ENCODE measurements around the gene CACNA1H. TPM values are rescaled to one million over a fixed set of nuclear protein-coding genes. Genes with fewer than 3 reads are reported as not detected.

The CACNA1H gene
- total RNA-seq, 1 donor from 2014 or later, result 4.2 TPM

- ATAC-seq, result no peak
- no peak for DNase-seq (ENCODE audit: low spot score)
Observed at GRCh38 chr16:1171001-1171400, 18.1 kb downstream of the CACNA1H start.

DNA sequence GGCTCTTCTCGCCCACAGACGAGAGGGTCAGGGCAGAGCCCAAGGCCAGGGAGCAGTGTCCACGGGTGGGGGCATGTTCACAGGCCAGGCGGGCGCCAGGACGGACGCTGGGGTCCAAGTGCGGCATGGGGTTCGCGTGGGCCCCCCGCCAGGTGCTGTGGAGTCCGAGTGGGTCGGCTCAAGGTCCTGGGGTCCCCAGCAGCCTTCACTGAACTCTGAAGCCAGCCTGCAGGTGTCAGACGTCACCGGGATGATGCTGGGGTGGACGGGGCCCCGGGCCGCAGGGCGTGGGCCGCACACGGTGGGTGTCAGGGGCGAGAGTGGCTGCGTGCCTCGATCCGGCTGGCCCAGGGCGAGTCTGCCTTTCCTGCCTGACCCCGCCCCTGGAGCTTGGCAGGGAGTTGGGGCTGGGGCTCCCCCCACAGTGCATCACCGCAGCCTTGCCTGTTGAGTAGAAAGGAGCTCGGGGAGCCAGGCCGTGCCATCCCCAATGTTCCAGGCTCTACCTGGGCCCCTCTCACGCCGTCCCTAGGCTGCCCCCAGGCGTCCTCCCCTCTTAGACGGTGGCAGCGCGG is 19.0 kb downstream of the CACNA1H start:
- ATAC-seq, result no peak
- no peak for DNase-seq (ENCODE audit: low spot score)

DNA sequence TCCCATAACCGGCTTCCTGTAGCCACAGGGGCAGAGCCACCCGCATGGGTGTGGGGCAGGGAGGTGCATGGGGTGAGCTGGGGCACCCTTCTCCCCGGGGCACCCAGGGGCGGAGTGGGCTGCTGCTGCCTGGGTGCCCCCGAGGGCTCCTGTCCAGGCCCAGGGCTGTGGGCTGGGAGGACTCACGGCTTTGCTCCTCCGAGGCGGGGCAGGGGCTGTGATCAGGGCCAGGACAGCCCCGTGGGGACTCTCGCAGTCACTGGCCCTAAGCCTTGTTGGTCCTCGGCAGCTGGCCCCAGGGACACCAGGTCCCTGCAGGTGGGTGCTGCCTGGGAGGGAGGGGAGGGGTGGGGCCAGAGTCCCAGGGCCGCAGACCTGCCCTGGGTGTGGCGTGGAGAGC is 19.7 kb downstream of the CACNA1H start:
- DNase-seq (ENCODE audit: low spot score) (no peak), ATAC-seq (no peak)

GRCh38 chr16:1173788-1174451 is 21.0 kb downstream of the CACNA1H start:
- ATAC-seq (no peak), DNase-seq (ENCODE audit: low spot score) (no peak)

DNA sequence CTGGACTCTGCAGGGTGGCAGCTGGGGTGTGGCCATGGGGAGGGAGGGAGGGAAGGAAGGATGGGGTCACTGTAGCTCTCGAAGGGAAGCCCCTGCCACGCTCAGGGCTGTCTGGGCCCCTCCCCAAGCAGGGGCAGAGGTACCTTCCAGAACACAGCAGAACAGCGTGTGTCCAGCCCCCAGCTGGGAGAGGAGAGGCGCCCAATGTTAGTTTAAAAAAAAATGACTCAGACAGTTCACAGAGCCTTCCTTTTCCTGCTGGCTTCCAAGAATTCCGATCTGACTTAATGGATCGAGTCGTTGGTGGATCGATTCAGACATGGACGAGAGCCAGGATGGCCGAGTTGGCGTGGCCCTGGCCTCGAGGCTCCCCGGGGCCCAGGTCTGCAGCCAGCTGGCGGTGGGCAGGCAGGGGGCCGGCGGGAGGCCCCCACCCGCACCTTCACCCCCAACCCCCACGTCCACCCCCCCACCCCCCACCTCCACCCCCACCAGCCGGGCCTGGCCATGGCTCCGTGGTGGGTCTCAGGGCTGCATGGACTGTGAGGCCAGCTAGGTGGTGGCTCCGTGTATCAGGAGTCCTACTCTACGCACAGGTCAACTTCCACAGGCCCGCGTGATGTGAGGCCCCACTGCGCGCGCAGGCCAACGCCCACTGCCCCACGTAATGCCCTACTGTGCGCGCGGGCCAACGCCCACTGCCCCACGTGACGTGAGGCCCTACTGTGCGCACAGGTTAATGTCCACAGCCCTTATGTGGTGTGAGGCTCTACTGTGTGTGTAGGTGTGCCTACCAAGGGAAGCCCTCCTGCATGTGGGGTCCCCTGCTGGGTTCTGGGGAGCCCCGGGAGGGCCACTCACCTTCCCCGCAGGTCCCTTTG is 21.8 kb downstream of the CACNA1H start:
- peak; percentile 48 for ATAC-seq
- no peak for DNase-seq (ENCODE audit: low spot score)

- no peak for DNase-seq (ENCODE audit: low spot score)
- no peak for ATAC-seq
Observed at GRCh38 chr16:1175566-1176279, 22.8 kb downstream of the CACNA1H start.

DNA sequence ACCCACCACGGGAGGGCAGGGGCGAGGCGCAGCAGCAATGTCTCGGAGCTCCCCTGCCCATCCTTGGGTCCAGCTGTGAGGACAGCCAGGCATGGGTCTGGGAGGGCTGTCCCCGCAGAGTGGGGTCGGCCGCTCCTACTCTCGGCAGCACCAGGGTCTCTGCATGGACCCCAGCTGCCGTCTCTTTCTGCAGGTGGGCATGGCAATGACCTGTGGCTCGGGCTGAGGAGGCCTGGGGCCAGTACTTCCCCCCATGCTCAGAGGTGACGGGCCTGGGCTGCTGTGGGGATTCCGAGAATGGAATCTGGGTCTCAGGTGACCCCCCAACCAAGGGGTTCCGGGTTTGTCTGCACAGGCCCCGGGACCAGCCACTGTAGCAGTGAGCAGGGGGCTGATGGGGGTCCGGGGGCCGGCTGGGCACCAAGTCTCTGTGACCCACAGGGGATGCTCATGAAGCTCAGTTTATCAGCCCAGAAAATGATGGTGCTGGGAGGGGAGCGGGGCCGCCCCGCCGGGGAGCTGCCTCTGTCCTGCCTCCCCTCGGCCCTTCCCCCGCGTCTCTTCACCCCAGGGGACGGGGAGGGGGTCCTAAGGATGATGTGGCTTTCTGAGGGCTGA is 23.5 kb downstream of the CACNA1H start:
- DNase-seq (ENCODE audit: low spot score) (no peak), ATAC-seq (no peak)

- DNase-seq (ENCODE audit: low spot score) (no peak), ATAC-seq (no peak)
Observed at GRCh38 chr16:1177053-1177452, 24.1 kb downstream of the CACNA1H start.

DNA sequence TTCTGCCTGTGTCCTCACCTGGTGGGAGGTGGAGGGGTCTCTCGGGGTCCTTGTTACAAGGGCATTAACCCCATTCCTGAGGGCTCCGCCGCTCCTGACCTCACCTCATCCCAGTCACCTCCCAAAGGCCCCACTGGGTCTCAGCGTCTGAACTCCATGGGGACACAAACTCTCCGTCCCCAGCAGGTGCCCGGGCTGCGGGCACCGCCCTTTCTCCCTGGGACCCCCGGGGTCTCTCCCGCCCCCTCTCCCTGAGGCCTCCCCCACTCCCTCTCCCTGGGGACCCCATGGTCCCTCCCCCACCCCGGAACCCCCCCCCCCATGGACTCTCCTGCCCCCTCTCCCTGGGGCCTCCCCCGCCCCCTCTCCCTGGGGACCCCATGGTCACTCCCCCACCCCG is 24.8 kb downstream of the CACNA1H start:
- ATAC-seq (no peak), DNase-seq (ENCODE audit: low spot score) (no peak)

DNA sequence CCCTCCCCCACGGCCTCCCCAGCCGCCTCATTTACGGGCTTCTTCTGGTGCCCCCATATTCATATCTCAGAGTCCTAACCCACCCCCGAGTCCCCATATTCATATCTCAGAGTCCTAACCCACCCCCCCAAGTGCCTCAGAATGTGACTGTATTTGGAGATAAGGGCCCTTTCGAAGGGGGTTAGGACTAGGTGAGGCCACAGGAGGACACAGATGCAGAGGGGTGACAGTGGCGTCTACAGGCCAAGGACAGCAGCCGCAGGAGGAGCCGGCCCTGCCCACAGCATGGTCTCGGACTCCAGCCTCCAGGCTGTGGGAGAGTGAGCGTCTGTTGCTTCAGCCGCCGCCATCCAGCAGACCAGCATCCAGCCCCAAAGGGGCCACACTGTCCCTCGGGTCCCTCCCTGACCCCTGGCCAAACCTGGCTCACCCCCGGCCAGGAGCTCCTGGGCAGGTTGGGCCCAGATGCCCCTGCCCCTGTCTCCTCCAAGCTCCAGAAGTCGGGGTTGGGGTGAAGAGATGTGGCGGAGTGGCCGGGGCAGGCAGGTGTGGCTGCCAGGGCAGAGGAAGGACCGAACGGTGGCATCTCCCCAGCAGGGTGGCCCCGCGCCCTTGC is 25.5 kb downstream of the CACNA1H start:
- no peak for DNase-seq (ENCODE audit: low spot score)
- no peak for ATAC-seq

GRCh38 chr16:1180549-1181403 is 27.9 kb downstream of the CACNA1H start:
- DNase-seq (ENCODE audit: low spot score) (no peak), ATAC-seq (no peak)

DNA sequence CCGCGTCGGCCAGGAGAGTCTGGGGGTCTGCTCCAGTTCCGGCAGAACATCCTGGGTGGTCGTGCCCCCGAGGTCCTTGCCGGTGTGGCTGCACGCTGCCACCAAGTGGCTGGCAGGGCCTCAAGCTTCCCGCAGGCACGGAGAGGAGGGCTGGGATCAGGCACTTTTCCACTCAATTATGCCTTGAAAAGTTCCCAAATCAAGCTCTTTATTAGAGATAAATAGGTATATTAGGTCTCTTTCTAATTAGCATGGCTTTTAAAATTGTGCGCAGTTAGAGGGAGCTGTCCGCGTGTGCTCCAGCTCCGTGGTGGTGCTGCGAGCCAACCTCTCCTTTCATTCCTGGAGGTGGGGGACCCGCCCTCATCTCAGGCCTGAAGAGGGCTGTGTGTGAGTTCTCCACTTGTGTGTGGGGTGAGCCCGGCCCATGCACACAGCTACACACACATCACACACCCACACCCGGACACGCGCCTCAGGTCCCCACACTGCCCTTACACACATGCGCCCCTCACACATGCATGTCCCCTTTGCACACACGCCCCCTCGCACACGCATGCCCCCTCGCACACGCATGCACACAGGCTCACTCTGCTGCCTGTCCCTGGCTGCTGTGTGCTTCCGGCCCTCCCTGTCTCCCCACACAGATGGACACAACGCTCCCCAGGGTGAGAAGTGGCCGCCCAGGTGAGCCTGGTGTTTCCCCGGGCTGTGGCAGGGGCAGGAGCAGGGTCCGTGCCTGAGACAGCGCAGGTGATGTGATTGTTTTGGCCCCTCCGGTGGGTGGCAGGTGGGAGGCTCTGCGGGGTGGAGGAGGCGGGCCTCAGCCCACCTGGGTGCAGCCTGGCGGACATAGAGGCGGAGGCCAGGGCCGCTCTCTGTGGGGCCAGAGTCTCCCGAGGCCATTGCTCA is 28.8 kb downstream of the CACNA1H start:
- ATAC-seq (peak; percentile 73), DNase-seq (ENCODE audit: low spot score) (no peak)

DNA sequence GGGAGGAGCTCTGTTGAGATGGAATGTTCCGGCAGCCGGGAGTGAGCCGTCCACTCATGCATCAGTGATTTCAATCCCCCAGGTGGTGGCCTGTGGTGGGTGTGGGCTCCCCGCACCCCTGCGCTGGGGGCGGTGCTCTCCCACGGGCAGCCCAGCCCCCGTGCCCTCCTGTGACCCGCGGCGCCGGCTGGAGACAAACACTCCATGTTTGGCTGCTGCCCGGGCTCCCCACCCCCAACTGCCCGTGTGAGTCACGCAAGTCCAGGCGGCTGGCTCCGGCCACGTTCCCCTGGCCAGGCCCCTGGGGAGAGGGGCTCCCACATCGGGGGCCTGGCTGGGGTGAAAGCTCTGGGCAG is 29.4 kb downstream of the CACNA1H start:
- DNase-seq (ENCODE audit: low spot score), result peak; percentile 73

DNA sequence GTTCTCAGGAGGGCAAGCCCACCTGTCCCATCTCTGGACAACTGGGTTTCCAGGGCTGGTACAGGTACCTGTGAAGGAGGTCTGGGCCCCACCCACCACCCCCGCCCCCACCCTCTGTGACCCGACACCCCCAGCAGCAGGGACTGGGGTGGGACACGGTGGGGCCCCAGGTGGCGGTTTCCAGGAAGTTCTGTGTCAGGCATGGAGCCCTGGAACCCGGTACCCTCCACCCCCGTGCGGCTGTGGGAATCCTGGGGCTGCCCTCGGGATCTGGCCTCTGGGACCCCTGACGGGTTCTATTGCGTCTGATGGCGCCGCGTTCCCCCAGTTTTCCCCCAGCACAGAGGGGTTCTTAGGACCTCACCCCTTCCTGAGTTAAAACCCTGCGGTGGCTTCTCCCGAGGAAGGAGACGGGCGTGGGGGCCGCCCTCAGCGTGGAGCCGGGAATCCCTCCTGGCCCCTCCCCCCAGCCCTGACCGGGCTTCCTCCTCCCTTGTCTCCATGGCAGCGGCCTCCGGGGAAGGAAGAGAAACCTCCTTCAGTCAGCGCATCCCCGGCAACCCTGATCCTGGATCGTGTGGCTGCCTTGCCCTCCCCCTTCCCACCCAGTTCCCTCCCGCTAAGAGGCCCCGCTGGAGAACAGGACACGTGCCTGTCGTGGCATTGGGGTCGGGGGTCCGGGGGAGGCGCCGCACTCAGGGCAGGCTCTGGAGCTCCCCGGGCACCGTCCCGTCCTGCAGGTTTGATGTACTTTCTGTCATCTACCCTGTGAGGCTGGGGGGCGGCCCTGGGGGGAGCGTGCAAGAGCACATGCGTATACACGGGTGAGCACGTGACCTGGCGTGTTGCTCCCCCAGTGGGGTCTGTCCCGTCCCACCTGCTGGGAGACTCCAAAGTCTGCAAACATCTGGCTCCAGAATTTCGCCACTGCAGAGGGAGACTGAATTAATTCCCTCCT is 30.3 kb downstream of the CACNA1H start:
- DNase-seq (ENCODE audit: low spot score) (no peak), ATAC-seq (no peak)

More for the DNA sequence above, 29.4 kb downstream of the CACNA1H start:
- peak; percentile 78 for ATAC-seq

- no peak for ATAC-seq
- DNase-seq (ENCODE audit: low spot score), result no peak
Observed at GRCh38 chr16:1184156-1184868, 31.4 kb downstream of the CACNA1H start.

GRCh38 chr16:1184980-1185379 is 32.1 kb downstream of the CACNA1H start:
- ATAC-seq, result no peak
- DNase-seq (ENCODE audit: low spot score), result no peak
